ENCODE results near the gene SGTA.
"Not testable (repeated sequence)": the region's sequence is repeated elsewhere in the genome, so short reads cannot be mapped to it uniquely, and the experiment has no call there.

- not testable (repeated sequence) for TF ChIP-seq EZH2 (IDR thresholded peaks at IDR 0.05; ENCODE audit: low read length); CTCF (optimal IDR thresholded peaks at IDR 0.05 in 1 of 3, IDR thresholded peaks at IDR 0.05 in 1 of 3, conservative IDR thresholded peaks at IDR 0.05 in 1 of 3; ENCODE audit: extremely low read depth in 1 of 3, insufficient read depth in 2 of 3, low read length in 3 of 3)
These were observed 69.9 kb downstream of the SGTA start for GRCh38 chr19:2713170-2713569.

All from keratinocyte (primary cell).